GM18861 (cell line): ENCODE measurements around the gene STAU1.
A peak's percentile ranks its signal among the peaks of the same experiment; 100 is the strongest.
"Not testable (repeated sequence)": the region's sequence is repeated elsewhere in the genome, so short reads cannot be mapped to it uniquely, and the experiment has no call there.

Source experiments
- ATAC-seq: cut with Tn5 transposase; IDR thresholded peaks from one replicate; pipeline ENCODE4 v1.9.1; 2021; ENCODE audit not compliant: unreplicated experiment

Gene STAU1

GRCh38 chr20:49166534-49167449, 21.3 kb downstream of the STAU1 start:
- ATAC-seq = peak; percentile 50

GRCh38 chr20:49165611-49166010, 22.5 kb downstream of the STAU1 start:
- ATAC-seq = no peak

GRCh38 chr20:49163696-49164095, 24.4 kb downstream of the STAU1 start:
- no peak for ATAC-seq

- no peak for ATAC-seq
Measured at GRCh38 chr20:49161428-49162152, 26.5 kb downstream of the STAU1 start.

GRCh38 chr20:49160057-49160929, 27.8 kb downstream of the STAU1 start:
- ATAC-seq = no peak

GRCh38 chr20:49157146-49157545, 31.0 kb downstream of the STAU1 start:
- no peak for ATAC-seq

GRCh38 chr20:49156481-49156880, 31.7 kb downstream of the STAU1 start:
- ATAC-seq = no peak

- ATAC-seq = no peak
Measured at GRCh38 chr20:49151436-49151835, 36.7 kb downstream of the STAU1 start.

GRCh38 chr20:49149281-49150045, 38.7 kb downstream of the STAU1 start:
- ATAC-seq = no peak

GRCh38 chr20:49148601-49149000, 39.5 kb downstream of the STAU1 start:
- no peak for ATAC-seq

- no peak for ATAC-seq
Measured at GRCh38 chr20:49147296-49147695, 40.8 kb downstream of the STAU1 start.

GRCh38 chr20:49146442-49147225, 41.5 kb downstream of the STAU1 start:
- ATAC-seq = no peak

- ATAC-seq = no peak
Measured at GRCh38 chr20:49140834-49141233, 47.3 kb downstream of the STAU1 start.

- ATAC-seq = no peak
Measured at GRCh38 chr20:49140411-49140810, 47.7 kb downstream of the STAU1 start.

GRCh38 chr20:49138431-49138830, 49.7 kb downstream of the STAU1 start:
- no peak for ATAC-seq

- ATAC-seq = no peak
Measured at GRCh38 chr20:49136817-49137571, 51.1 kb downstream of the STAU1 start.

- not testable (repeated sequence) for ATAC-seq
Measured at GRCh38 chr20:49134797-49135196, 53.3 kb downstream of the STAU1 start.

GRCh38 chr20:49133571-49133970, 54.6 kb downstream of the STAU1 start:
- ATAC-seq = no peak

- no peak for ATAC-seq
Measured at GRCh38 chr20:49132995-49133478, 55.1 kb downstream of the STAU1 start.
